Measurements from ENCODE around the gene ITPA. TPM values are rescaled to one million over a fixed set of nuclear protein-coding genes. Genes with fewer than 3 reads are reported as not detected.

ITPA gene
- total RNA-seq, 1 experiment from 2014 or later, result 77.3 TPM

- H3K79me2 ChIP-seq (ENCODE audit: insufficient read depth, low read length), result peaks cover 4% of the 10 kb centered on the region
- no peak overlapping the region for H3K4me3 ChIP-seq (replicated peaks in 1 of 2; ENCODE audit: low read depth in 1 of 2, low read length in 2 of 2)
- no peak overlapping the region for H3K27ac ChIP-seq (ENCODE audit: low read depth, low read length)
- no peaks in the 10 kb centered on the region for H3K9me3 ChIP-seq (ENCODE audit: control insufficient read depth in 1 of 2, insufficient read depth in 1 of 2, low read depth in 1 of 2, low read length in 2 of 2)
- POLR2A ChIA-PET, result no interaction called here
- RAD21 ChIA-PET (ENCODE audit: low non-redundant PET in 1 of 2, low total read pairs in 2 of 2, uncharacterized antibody in 2 of 2, unreplicated experiment in 2 of 2), result no interaction called here
- intact Hi-C loops (cut with micrococcal nuclease), result no loop called here
- TF ChIP-seq ZFX (IDR thresholded peaks at IDR 0.05) (no peak), CTCF (IDR thresholded peaks at IDR 0.05 in 2 of 3, conservative IDR thresholded peaks at IDR 0.05 in 1 of 3; ENCODE audit: borderline replicate concordance in 1 of 3, insufficient read depth in 1 of 3, low read depth in 2 of 3, low read length in 2 of 3) (no peak), POLR2A (IDR thresholded peaks at IDR 0.05; ENCODE audit: borderline replicate concordance, extremely low read depth, insufficient read depth, insufficient read length) (no peak), EZH2 (IDR thresholded peaks at IDR 0.05) (no peak), YY1 (IDR thresholded peaks at IDR 0.05; ENCODE audit: extremely low read depth, insufficient replicate concordance, low read depth, low read length) (no peak), REST (IDR thresholded peaks at IDR 0.05; ENCODE audit: low read depth) (no peak), CEBPB (IDR thresholded peaks at IDR 0.05; ENCODE audit: low read depth) (no peak), SIN3A (IDR thresholded peaks at IDR 0.05; ENCODE audit: low read depth) (no peak), ELF1 (IDR thresholded peaks at IDR 0.05; ENCODE audit: borderline replicate concordance, low read depth) (no peak), SRF (IDR thresholded peaks at IDR 0.05; ENCODE audit: low read depth) (no peak), MAX (IDR thresholded peaks at IDR 0.05) (no peak), EZH2phosphoT487 (IDR thresholded peaks at IDR 0.05; ENCODE audit: borderline replicate concordance) (no peak), ZNF274 (IDR thresholded peaks at IDR 0.05; ENCODE audit: low read depth, low read length) (no peak), ATF3 (IDR thresholded peaks at IDR 0.05) (no peak), JUND (IDR thresholded peaks at IDR 0.05) (no peak), TCF7L2 (IDR thresholded peaks at IDR 0.05; ENCODE audit: borderline replicate concordance, extremely low read depth, insufficient read depth, insufficient read length) (no peak)
- no TSS peak for BruUV-seq (replicated peaks)
- H3K36me3 ChIP-seq (ENCODE audit: control insufficient read depth in 1 of 2, insufficient read depth in 2 of 2, low read length in 2 of 2), result no peaks in the 10 kb centered on the region
- DNase-seq (ENCODE audit: low read depth, low spot score), result no peak
- no peak for ATAC-seq
- no peak overlapping the region for H2AFZ ChIP-seq (ENCODE audit: low read depth, low read length, poor library complexity, severe bottlenecking)
- CTCF ChIA-PET, result no interaction called here
- H3K4me2 ChIP-seq (ENCODE audit: low read length), result no peak overlapping the region
- H3K9me2 ChIP-seq (ENCODE audit: insufficient read depth), result no peaks in the 10 kb centered on the region
- no peaks in the 10 kb centered on the region for H4K20me1 ChIP-seq (ENCODE audit: insufficient read depth)
- H3K27me3 ChIP-seq (ENCODE audit: insufficient read depth, low read length), result no peaks in the 10 kb centered on the region
- H3K4me1 ChIP-seq (ENCODE audit: control insufficient read depth in 1 of 2, insufficient read depth in 2 of 2, low read length in 2 of 2), result peaks cover 0 to 15% of the 10 kb centered on the region in 2 experiments; a peak in 1 of 4 replicates
- no peak overlapping the region for H3K9ac ChIP-seq (ENCODE audit: low read length)
These were observed 45.1 kb upstream of the ITPA start for GRCh38 chr20:3164043-3164762.

All from HCT116 (cell line).